H1 (cell line): ENCODE results near the gene CSRNP3.

Source experiments
- ATF3 ChIP-seq: IDR thresholded peaks from 2 replicates; pipeline ENCODE4 v1.6.1; 2011; ENCODE audit warnings: low read depth, mild to moderate bottlenecking, low read length; ENCODE audit not compliant: insufficient read depth
- EZH2 ChIP-seq: fragments of 200-600 bp; sonication (generic); IDR thresholded peaks from 2 replicates; pipeline ENCODE4 v1.7.1; 2012; ENCODE audit warnings: low read depth, mild to moderate bottlenecking, moderate library complexity, low read length, inconsistent platforms; ENCODE audit not compliant: severe bottlenecking
- POLR2A ChIP-seq, 2 experiments: IDR thresholded peaks; 1 replicate in 1 of 2; 2 replicates in 1 of 2; pipeline ENCODE4 v1.6.1; 2011; ENCODE audit warnings: low read depth in 2 of 2, low read length in 2 of 2, mild to moderate bottlenecking in 2 of 2; ENCODE audit errors: control extremely low read depth in 1 of 2
- SP1 ChIP-seq: IDR thresholded peaks from 2 replicates; pipeline ENCODE4 v1.6.1; 2011; ENCODE audit warnings: low read depth, low read length
- SP2 ChIP-seq: IDR thresholded peaks from 2 replicates; pipeline ENCODE4 v1.6.1; 2012; ENCODE audit warnings: mild to moderate bottlenecking, low read length, inconsistent platforms

GRCh38 chr2:165467921-165468320 lies 1.6 kb upstream of the CSRNP3 start:
- TF ChIP-seq ATF3 (no peak), SP1 (no peak), SP2 (no peak), POLR2A (IDR thresholded peaks at IDR 0.05; ENCODE audit: control extremely low read depth in 1 of 2, low read depth in 2 of 2, low read length in 2 of 2) (no peak), EZH2 (no peak)
